Measurements from ENCODE around the gene CDH23. TPM values are rescaled to one million over a fixed set of nuclear protein-coding genes. Genes with fewer than 3 reads are reported as not detected.

Gene CDH23
- total RNA-seq, 1 donor from 2014 or later: under 0.01 TPM

GRCh38 chr10:71747039-71747531, 350.4 kb downstream of the CDH23 start:
- no peak for DNase-seq

- peak; percentile 67 for DNase-seq
Observed at GRCh38 chr10:71747551-71748523, 351.1 kb downstream of the CDH23 start.

- DNase-seq: peak; percentile 59
Observed at GRCh38 chr10:71748671-71749191, 352.0 kb downstream of the CDH23 start.

GRCh38 chr10:71749396-71749795, 352.7 kb downstream of the CDH23 start:
- DNase-seq: no peak

GRCh38 chr10:71750124-71750841, 353.6 kb downstream of the CDH23 start:
- no peak for DNase-seq

- no peak for DNase-seq
Observed at GRCh38 chr10:71750986-71751385, 354.3 kb downstream of the CDH23 start.

- no peak for DNase-seq
Observed at GRCh38 chr10:71751515-71752224, 354.9 kb downstream of the CDH23 start.

- no peak for DNase-seq
Observed at GRCh38 chr10:71752391-71753090, 355.8 kb downstream of the CDH23 start.

GRCh38 chr10:71753091-71753959, 356.6 kb downstream of the CDH23 start:
- DNase-seq: no peak

- DNase-seq: no peak
Observed at GRCh38 chr10:71753960-71754505, 357.3 kb downstream of the CDH23 start.

- DNase-seq: no peak
Observed at GRCh38 chr10:71754562-71754961, 357.8 kb downstream of the CDH23 start.

- DNase-seq: no peak
Observed at GRCh38 chr10:71755179-71755879, 358.6 kb downstream of the CDH23 start.

- no peak for DNase-seq
Observed at GRCh38 chr10:71756311-71757191, 359.8 kb downstream of the CDH23 start.

- DNase-seq: no peak
Observed at GRCh38 chr10:71757399-71757922, 360.7 kb downstream of the CDH23 start.

GRCh38 chr10:71761105-71761511, 364.4 kb downstream of the CDH23 start:
- DNase-seq: no peak

- DNase-seq: no peak
Observed at GRCh38 chr10:71761541-71762113, 364.9 kb downstream of the CDH23 start.

- DNase-seq: no peak
Observed at GRCh38 chr10:71762324-71762723, 365.6 kb downstream of the CDH23 start.
